ENCODE results near the gene REG3A.

The REG3A gene

GRCh38 chr2:79162132-79162531, 2.6 kb upstream of the REG3A start:
- no peak overlapping the region for H3K27ac ChIP-seq (ENCODE audit: low read depth, low read length)
- no peaks in the 10 kb centered on the region for H3K27me3 ChIP-seq (ENCODE audit: control insufficient read depth, insufficient read depth, low read length)
- H3K4me1 ChIP-seq (ENCODE audit: control insufficient read depth, insufficient read depth, low read length) = no peaks in the 10 kb centered on the region
- no peak overlapping the region for H3K9ac ChIP-seq (ENCODE audit: low read length)
- H3K4me3 ChIP-seq (ENCODE audit: low read depth, low read length) = no peak overlapping the region
- H3K9me3 ChIP-seq (ENCODE audit: control insufficient read depth, insufficient read depth, low read depth, low read length) = no peaks in the 10 kb centered on the region
- H3K36me3 ChIP-seq (ENCODE audit: control insufficient read depth, insufficient read depth, low read length) = no peaks in the 10 kb centered on the region

GRCh38 chr2:79159030-79159429, 523 bp downstream of the REG3A start:
- H3K9me3 ChIP-seq (ENCODE audit: control insufficient read depth, insufficient read depth, low read depth, low read length) = no peaks in the 10 kb centered on the region
- no peak overlapping the region for H3K9ac ChIP-seq (ENCODE audit: low read length)
- H3K36me3 ChIP-seq (ENCODE audit: control insufficient read depth, insufficient read depth, low read length) = no peaks in the 10 kb centered on the region
- H3K4me1 ChIP-seq (ENCODE audit: control insufficient read depth, insufficient read depth, low read length) = no peaks in the 10 kb centered on the region
- H3K27ac ChIP-seq (ENCODE audit: low read depth, low read length) = no peak overlapping the region
- no peaks in the 10 kb centered on the region for H3K27me3 ChIP-seq (ENCODE audit: control insufficient read depth, insufficient read depth, low read length)
- no peak overlapping the region for H3K4me3 ChIP-seq (ENCODE audit: low read depth, low read length)

DNA sequence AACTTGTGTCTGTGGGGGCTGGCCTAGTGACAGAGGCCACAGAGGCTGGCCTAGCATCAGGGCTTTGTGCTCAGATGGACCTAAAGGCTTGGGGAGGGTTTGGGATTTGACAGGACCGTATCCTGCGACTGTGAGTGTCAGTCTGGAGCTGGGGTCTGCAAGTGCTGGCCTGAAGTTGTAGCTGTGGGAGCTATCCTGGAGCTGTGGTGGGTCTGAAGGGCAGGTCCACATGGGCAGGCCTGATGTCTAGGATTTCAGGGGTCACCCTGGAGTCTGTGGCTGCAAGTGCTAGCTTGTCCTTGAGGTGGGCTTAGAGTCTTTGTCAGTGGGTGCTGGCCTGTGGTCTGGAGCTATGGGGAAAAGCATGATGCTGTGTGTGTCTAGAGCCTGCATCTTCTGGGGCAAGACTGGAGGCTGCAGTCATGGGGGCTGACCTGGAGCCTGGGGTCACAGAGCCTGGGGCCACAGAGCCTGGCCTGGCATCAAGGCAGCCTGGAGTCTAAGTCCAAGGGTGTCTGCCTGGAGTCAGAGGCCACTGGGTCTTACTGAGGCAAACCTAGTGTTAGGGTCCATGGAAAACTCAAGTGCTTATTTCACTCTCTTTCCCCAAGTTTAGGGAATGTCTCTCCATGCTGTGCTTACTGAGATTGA, 3.6 kb downstream of the REG3A start:
- Histone ChIP-seq H3K4me1 (ENCODE audit: control insufficient read depth, insufficient read depth, low read length) (no peaks in the 10 kb centered on the region), H3K9ac (ENCODE audit: low read length) (no peak overlapping the region), H3K9me3 (ENCODE audit: control insufficient read depth, insufficient read depth, low read depth, low read length) (no peaks in the 10 kb centered on the region), H3K27me3 (ENCODE audit: control insufficient read depth, insufficient read depth, low read length) (no peaks in the 10 kb centered on the region), H3K36me3 (ENCODE audit: control insufficient read depth, insufficient read depth, low read length) (no peaks in the 10 kb centered on the region), H3K27ac (ENCODE audit: low read depth, low read length) (no peak overlapping the region), H3K4me3 (ENCODE audit: low read depth, low read length) (no peak overlapping the region)

DNA sequence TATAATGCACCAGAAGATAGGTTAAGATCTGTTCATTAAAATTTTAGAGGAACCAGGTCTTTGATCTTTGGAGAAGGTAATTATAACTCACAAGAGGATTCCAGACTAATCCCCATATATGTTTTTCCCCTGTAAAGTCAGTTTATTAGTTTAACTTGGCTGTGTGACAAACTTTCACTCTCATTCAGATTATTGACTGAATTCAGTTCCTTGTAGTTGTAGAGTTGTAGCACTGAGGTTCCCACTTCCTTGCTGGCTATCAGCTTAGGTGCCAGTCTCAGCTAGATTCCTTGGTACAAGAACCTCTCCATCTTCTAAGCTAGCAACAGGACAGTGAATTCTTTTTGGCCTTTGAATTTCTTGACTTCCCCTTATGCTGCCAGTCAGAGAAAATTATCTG, 20.1 kb downstream of the REG3A start:
- Histone ChIP-seq H3K9ac (ENCODE audit: low read length) (no peak overlapping the region), H3K27me3 (ENCODE audit: control insufficient read depth, insufficient read depth, low read length) (no peaks in the 10 kb centered on the region), H3K4me3 (ENCODE audit: low read depth, low read length) (no peak overlapping the region), H3K27ac (ENCODE audit: low read depth, low read length) (no peak overlapping the region), H3K9me3 (ENCODE audit: control insufficient read depth, insufficient read depth, low read depth, low read length) (no peaks in the 10 kb centered on the region), H3K4me1 (ENCODE audit: control insufficient read depth, insufficient read depth, low read length) (no peaks in the 10 kb centered on the region), H3K36me3 (ENCODE audit: control insufficient read depth, insufficient read depth, low read length) (no peaks in the 10 kb centered on the region)

- Histone ChIP-seq H3K36me3 (ENCODE audit: control insufficient read depth, insufficient read depth, low read length) (no peaks in the 10 kb centered on the region), H3K27me3 (ENCODE audit: control insufficient read depth, insufficient read depth, low read length) (no peaks in the 10 kb centered on the region), H3K9me3 (ENCODE audit: control insufficient read depth, insufficient read depth, low read depth, low read length) (no peaks in the 10 kb centered on the region), H3K9ac (ENCODE audit: low read length) (no peak overlapping the region), H3K27ac (ENCODE audit: low read depth, low read length) (no peak overlapping the region), H3K4me3 (ENCODE audit: low read depth, low read length) (no peak overlapping the region), H3K4me1 (ENCODE audit: control insufficient read depth, insufficient read depth, low read length) (no peaks in the 10 kb centered on the region)
Observed at GRCh38 chr2:79138385-79138784, 21.2 kb downstream of the REG3A start.

GRCh38 chr2:79131687-79132086, 27.9 kb downstream of the REG3A start:
- Histone ChIP-seq H3K36me3 (ENCODE audit: control insufficient read depth, insufficient read depth, low read length) (no peaks in the 10 kb centered on the region), H3K4me1 (ENCODE audit: control insufficient read depth, insufficient read depth, low read length) (no peaks in the 10 kb centered on the region), H3K4me3 (ENCODE audit: low read depth, low read length) (no peak overlapping the region), H3K9ac (ENCODE audit: low read length) (no peak overlapping the region), H3K27me3 (ENCODE audit: control insufficient read depth, insufficient read depth, low read length) (no peaks in the 10 kb centered on the region), H3K27ac (ENCODE audit: low read depth, low read length) (no peak overlapping the region), H3K9me3 (ENCODE audit: control insufficient read depth, insufficient read depth, low read depth, low read length) (no peaks in the 10 kb centered on the region)

- Histone ChIP-seq H3K27ac (ENCODE audit: low read depth, low read length) (no peak overlapping the region), H3K27me3 (ENCODE audit: control insufficient read depth, insufficient read depth, low read length) (no peaks in the 10 kb centered on the region), H3K9me3 (ENCODE audit: control insufficient read depth, insufficient read depth, low read depth, low read length) (no peaks in the 10 kb centered on the region), H3K4me3 (ENCODE audit: low read depth, low read length) (no peak overlapping the region), H3K4me1 (ENCODE audit: control insufficient read depth, insufficient read depth, low read length) (no peaks in the 10 kb centered on the region), H3K36me3 (ENCODE audit: control insufficient read depth, insufficient read depth, low read length) (no peaks in the 10 kb centered on the region), H3K9ac (ENCODE audit: low read length) (no peak overlapping the region)
Observed at GRCh38 chr2:79129804-79130203, 29.7 kb downstream of the REG3A start.

GRCh38 chr2:79129260-79129659, 30.3 kb downstream of the REG3A start:
- H3K4me3 ChIP-seq (ENCODE audit: low read depth, low read length) = no peak overlapping the region
- H3K9ac ChIP-seq (ENCODE audit: low read length) = no peak overlapping the region
- H3K27me3 ChIP-seq (ENCODE audit: control insufficient read depth, insufficient read depth, low read length) = no peaks in the 10 kb centered on the region
- no peaks in the 10 kb centered on the region for H3K36me3 ChIP-seq (ENCODE audit: control insufficient read depth, insufficient read depth, low read length)
- H3K27ac ChIP-seq (ENCODE audit: low read depth, low read length) = no peak overlapping the region
- H3K9me3 ChIP-seq (ENCODE audit: control insufficient read depth, insufficient read depth, low read depth, low read length) = no peaks in the 10 kb centered on the region
- no peaks in the 10 kb centered on the region for H3K4me1 ChIP-seq (ENCODE audit: control insufficient read depth, insufficient read depth, low read length)

DNA sequence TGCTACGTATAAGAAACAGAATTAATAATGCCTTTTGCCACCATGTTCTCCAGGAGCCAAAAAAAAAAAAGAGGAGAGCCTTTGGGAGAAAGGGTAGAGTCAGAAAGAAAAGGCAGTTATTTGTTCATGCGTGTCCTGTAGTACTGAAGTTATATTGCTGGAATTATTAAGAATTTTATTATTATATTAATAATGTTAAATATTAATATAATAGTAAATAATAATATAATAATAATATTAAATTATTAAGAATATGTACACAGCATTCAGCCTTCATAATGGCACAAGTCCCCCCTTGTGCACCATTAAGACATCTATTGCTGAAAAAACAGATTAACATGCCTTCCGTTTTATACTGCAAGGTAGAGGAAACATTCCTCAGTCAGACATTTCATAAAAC, 31.1 kb downstream of the REG3A start:
- H3K9me3 ChIP-seq (ENCODE audit: control insufficient read depth, insufficient read depth, low read depth, low read length) = no peaks in the 10 kb centered on the region
- H3K9ac ChIP-seq (ENCODE audit: low read length) = no peak overlapping the region
- no peaks in the 10 kb centered on the region for H3K36me3 ChIP-seq (ENCODE audit: control insufficient read depth, insufficient read depth, low read length)
- no peaks in the 10 kb centered on the region for H3K27me3 ChIP-seq (ENCODE audit: control insufficient read depth, insufficient read depth, low read length)
- H3K4me3 ChIP-seq (ENCODE audit: low read depth, low read length) = no peak overlapping the region
- no peaks in the 10 kb centered on the region for H3K4me1 ChIP-seq (ENCODE audit: control insufficient read depth, insufficient read depth, low read length)
- no peak overlapping the region for H3K27ac ChIP-seq (ENCODE audit: low read depth, low read length)

DNA sequence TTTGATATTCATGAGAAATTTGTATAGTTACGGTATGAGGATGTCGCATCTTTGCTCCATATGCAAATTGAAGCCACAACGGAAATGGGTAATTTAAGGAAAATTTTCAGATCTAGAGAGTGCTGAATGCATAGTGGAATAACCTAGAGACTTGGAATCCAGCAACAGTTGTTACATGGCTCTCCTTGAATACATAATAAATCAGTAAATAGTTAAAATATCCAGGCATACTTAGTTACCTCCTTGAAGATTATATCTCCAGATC, 33.9 kb downstream of the REG3A start:
- Histone ChIP-seq H3K9ac (ENCODE audit: low read length) (no peak overlapping the region), H3K4me1 (ENCODE audit: control insufficient read depth, insufficient read depth, low read length) (no peaks in the 10 kb centered on the region), H3K36me3 (ENCODE audit: control insufficient read depth, insufficient read depth, low read length) (no peaks in the 10 kb centered on the region), H3K27ac (ENCODE audit: low read depth, low read length) (no peak overlapping the region), H3K4me3 (ENCODE audit: low read depth, low read length) (no peak overlapping the region), H3K27me3 (ENCODE audit: control insufficient read depth, insufficient read depth, low read length) (no peaks in the 10 kb centered on the region), H3K9me3 (ENCODE audit: control insufficient read depth, insufficient read depth, low read depth, low read length) (no peaks in the 10 kb centered on the region)

DNA sequence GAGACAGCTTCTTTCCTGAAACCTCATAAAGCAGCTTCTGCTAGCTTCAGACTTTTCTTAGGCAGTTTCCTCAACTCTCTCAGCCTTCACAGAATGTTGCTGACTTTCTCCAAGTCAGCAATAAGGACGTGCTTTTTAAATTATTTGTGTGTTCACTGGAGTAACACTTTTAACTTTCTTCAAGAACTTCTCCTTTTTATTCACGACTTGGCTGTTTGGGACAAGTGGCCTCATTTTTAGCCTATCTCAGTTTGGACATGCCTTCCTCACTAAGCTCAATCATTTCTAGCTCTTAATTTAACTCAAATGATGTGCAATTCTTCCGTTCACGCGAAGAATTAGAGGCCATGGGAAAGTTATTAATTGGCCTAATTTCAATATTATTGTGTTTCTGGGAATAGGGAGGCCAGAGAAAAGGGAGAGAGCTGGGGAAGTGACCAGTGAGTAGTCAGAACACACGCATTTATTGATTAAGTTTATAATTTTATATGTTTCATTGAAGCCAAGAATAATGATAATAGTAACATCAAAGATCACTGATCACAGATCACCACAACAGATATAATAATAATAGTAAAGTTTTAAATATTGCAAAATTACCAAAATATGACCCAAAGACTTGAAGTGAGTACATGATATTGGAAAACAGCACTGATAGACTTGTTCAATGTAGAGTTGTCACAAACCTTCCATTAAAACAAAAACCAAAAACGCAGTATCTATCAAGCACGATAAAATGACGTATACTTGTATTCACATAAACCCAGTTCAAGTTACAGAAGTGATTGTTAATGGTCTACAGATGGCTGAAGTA, 34.4 kb downstream of the REG3A start:
- Histone ChIP-seq H3K27ac (ENCODE audit: low read depth, low read length) (no peak overlapping the region), H3K36me3 (ENCODE audit: control insufficient read depth, insufficient read depth, low read length) (no peaks in the 10 kb centered on the region), H3K27me3 (ENCODE audit: control insufficient read depth, insufficient read depth, low read length) (no peaks in the 10 kb centered on the region), H3K9ac (ENCODE audit: low read length) (no peak overlapping the region), H3K4me1 (ENCODE audit: control insufficient read depth, insufficient read depth, low read length) (no peaks in the 10 kb centered on the region), H3K9me3 (ENCODE audit: control insufficient read depth, insufficient read depth, low read depth, low read length) (no peaks in the 10 kb centered on the region), H3K4me3 (ENCODE audit: low read depth, low read length) (no peak overlapping the region)
